HG02759 (cell line): ENCODE results near the gene SHANK3.

Source experiments
- ATAC-seq: cut with Tn5 transposase; IDR thresholded peaks from one replicate; pipeline ENCODE4 v1.9.1; 2021; ENCODE audit warnings: mild to moderate bottlenecking, moderate library complexity; ENCODE audit not compliant: unreplicated experiment

The SHANK3 gene

GRCh38 chr22:50677493-50678217, 5.0 kb downstream of the SHANK3 start:
- no peak for ATAC-seq

- no peak for ATAC-seq
These were observed 5.6 kb downstream of the SHANK3 start for GRCh38 chr22:50678218-50678650.

GRCh38 chr22:50678651-50679521, 6.3 kb downstream of the SHANK3 start:
- no peak for ATAC-seq

- ATAC-seq, result no peak
These were observed 10.7 kb downstream of the SHANK3 start for GRCh38 chr22:50683086-50683993.

- ATAC-seq, result no peak
These were observed 11.4 kb downstream of the SHANK3 start for GRCh38 chr22:50683994-50684371.

- no peak for ATAC-seq
These were observed 11.9 kb downstream of the SHANK3 start for GRCh38 chr22:50684501-50684900.

GRCh38 chr22:50684986-50685385, 12.4 kb downstream of the SHANK3 start:
- no peak for ATAC-seq

- no peak for ATAC-seq
These were observed 14.2 kb downstream of the SHANK3 start for GRCh38 chr22:50686794-50687193.

GRCh38 chr22:50687829-50688228, 15.2 kb downstream of the SHANK3 start:
- ATAC-seq, result no peak

- no peak for ATAC-seq
These were observed 15.8 kb downstream of the SHANK3 start for GRCh38 chr22:50688448-50688847.

GRCh38 chr22:50691521-50691920, 18.9 kb downstream of the SHANK3 start:
- no peak for ATAC-seq

- ATAC-seq, result no peak
These were observed 20.8 kb downstream of the SHANK3 start for GRCh38 chr22:50693462-50693861.

GRCh38 chr22:50694099-50694605, 21.5 kb downstream of the SHANK3 start:
- ATAC-seq, result no peak

- no peak for ATAC-seq
These were observed 22.3 kb downstream of the SHANK3 start for GRCh38 chr22:50694766-50695420.

- ATAC-seq, result no peak
These were observed 23.0 kb downstream of the SHANK3 start for GRCh38 chr22:50695421-50696250.

GRCh38 chr22:50696251-50696798, 23.7 kb downstream of the SHANK3 start:
- ATAC-seq, result no peak

GRCh38 chr22:50696799-50697561, 24.4 kb downstream of the SHANK3 start:
- ATAC-seq, result no peak
